Purkinje cell (primary cell): ENCODE measurements around the gene ZNF484. TPM values are rescaled to one million over a fixed set of nuclear protein-coding genes. Genes with fewer than 3 reads are reported as not detected.

Experiments used
- polyA plus RNA-seq: library from polyadenylated mRNA; unstranded; fragments of >200 nt; fragmentation: Nextera tagmentation; gene quantifications from 2 replicates; pipeline ENCODE4 v1.2.1, GENCODE V29; 2014

The ZNF484 gene
- polyA plus RNA-seq: 2.6 and 4.9 TPM in 2 replicates

DNA sequence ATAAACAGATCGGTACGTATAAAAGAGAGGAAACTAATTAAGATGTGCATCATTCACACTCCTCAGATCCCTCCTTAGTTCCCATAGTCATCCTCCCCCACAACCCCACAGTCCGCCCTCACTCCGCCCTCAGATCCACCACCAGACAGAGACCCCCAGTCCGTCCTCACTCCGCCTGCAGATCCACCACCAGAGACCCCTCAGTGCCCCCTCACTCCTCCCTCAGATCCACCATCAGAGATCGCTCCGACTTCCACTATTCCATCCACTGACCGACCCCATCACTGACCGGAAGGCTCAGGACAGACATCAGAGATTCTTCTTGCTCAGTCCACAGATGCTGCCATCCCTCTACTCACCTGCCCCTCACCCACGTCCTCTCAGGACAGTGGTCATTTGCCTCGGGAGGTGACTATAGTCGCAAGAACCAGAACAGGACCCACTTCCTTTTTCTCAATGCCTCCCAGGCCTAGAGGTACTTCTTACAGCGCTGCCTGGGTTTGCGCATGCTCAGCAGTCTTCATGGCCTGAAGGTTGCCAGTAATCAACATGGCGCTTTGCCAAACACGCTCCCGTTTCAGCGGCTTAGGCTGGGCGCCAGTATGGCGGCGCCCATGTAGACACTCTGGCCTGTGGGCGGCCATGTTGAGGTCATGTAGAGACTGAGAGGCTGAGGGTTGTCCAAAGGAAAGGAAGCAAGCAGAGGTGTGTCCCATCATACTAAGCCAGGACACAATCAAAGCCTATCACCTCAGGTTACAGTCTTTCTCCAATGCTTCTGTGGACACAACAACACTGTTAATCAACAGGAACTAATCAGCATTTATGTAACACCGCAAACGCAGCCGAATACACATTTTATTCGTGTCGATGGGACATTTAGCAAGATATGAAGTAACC is at the start of gene ZNF484:
Gene ZNF484 (minus strand): TSS at position 508 of the 900 bp plus-strand sequence. CDS start 3,009 bp downstream, outside the sequence.

Other genes with a start within 250 kb of the ZNF484 start
- gene IPPK, start 207.9 kb downstream of the ZNF484 start, polyA plus RNA-seq: 0.76 and 2.3 TPM in 2 replicates
- gene BICD2, start 113.2 kb downstream of the ZNF484 start, polyA plus RNA-seq: 6.1 and 7.1 TPM in 2 replicates
- not detected in 2 replicates for gene FGD3, start 69.5 kb upstream of the ZNF484 start, polyA plus RNA-seq
- gene SUSD3, start 180.7 kb upstream of the ZNF484 start, polyA plus RNA-seq: not detected in 2 replicates
- 3.6 and 13.2 TPM in 2 replicates for gene CARD19, start 218.2 kb upstream of the ZNF484 start, polyA plus RNA-seq